Cardiac septum (tissue), 1 donor: ENCODE results near the gene ALX3. TPM values are rescaled to one million over a fixed set of nuclear protein-coding genes. Genes with fewer than 3 reads are reported as not detected.

ENCODE experiments used
- DNase-seq: peaks from one replicate; pipeline ENCODE4 v3.0.0-alpha.2; 2020; ENCODE audit warnings: low spot score
- intact Hi-C: fragments of 100-400 bp; cut with DNase I; formaldehyde crosslinking; loops from one replicate; pipeline ENCODE4 v1.14.0; 2022
- total RNA-seq: library from RNA; stranded (reverse); fragmentation: NEBNext Ultra II Directional; extraction: Animal tissue kit (Norgen Biotek cat#: 25700); gene quantifications from one replicate; pipeline ENCODE4 v1.2.1, GENCODE V29; 2021
- donor health status: DM: no; HTN: no; CAD: no.

The ALX3 gene
- total RNA-seq, 1 donor from 2014 or later: 0.22 TPM

- intact Hi-C loops: no loop called here
- no peak for DNase-seq
Measured at GRCh38 chr1:110018396-110018795, 52.1 kb downstream of the ALX3 start.

- no peak for DNase-seq
- intact Hi-C loops: no loop called here
Measured at GRCh38 chr1:110017792-110018191, 52.7 kb downstream of the ALX3 start.

- intact Hi-C loops: no loop called here
- DNase-seq: no peak
Measured at GRCh38 chr1:110012100-110012780, 58.2 kb downstream of the ALX3 start.

- DNase-seq: no peak
- intact Hi-C loops: no loop called here
Measured at GRCh38 chr1:110011527-110012041, 58.9 kb downstream of the ALX3 start.

Other genes with a start within 250 kb of the ALX3 start
- 16.7 TPM for gene CSF1, start 159.8 kb downstream of the ALX3 start, total RNA-seq
- gene AHCYL1, start 85.9 kb downstream of the ALX3 start, total RNA-seq: 53.6 TPM
- 23.8 TPM for gene STRIP1, start 36.0 kb downstream of the ALX3 start, total RNA-seq
- not detected for gene UBL4B, start 41.8 kb upstream of the ALX3 start, total RNA-seq
- gene SLC6A17, start 79.8 kb upstream of the ALX3 start, total RNA-seq: 0.40 TPM
- 16.6 TPM for gene KCNC4, start 139.6 kb upstream of the ALX3 start, total RNA-seq